ENCODE measurements around the gene ZBTB38.

ZBTB38 gene

DNA sequence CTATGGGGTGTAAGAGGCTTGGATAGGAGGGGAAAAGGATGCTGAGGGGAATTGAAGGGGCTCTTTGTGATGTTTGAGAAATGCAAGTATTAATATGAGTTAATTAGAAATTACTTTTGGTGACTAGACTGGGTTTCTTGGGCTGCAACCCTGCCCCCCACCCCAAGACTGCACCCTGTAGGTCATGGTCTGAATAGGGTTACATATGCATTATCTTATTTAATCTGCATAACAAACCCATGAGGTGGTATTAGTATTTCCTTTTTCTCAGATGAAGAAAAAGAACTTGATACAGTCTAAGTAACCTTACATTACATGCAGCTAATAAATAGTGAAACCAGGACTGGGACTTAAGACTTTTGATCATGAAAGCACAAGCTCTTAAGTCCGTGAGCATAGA is 5.6 kb upstream of the ZBTB38 start:
- no peaks in the 10 kb centered on the region for H3K9me3 Mint-ChIP-seq
- H3K27ac Mint-ChIP-seq (ENCODE audit: low read depth) = no peak overlapping the region
- no peak for ATAC-seq (replicated peaks; ENCODE audit: extremely low read depth, poor library complexity, severe bottlenecking)

DNA sequence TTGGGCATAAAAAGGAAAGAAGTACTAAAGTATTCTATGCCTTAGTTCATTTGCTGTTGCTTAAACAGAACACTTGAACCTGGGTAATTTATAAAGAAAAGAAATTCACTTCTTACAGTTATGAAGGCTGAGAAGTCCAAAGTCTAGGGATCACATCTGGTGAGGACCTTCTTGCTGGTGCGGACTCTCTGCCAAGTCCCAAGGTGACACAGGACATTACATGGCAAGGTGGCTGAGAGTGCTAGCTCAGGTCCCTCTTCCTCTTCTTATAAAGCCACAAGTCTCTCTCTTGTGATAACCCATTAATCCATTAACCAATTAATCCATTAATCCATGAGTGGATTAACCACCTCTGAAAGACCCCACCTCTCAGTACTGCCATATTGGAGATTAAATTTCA is 3.1 kb upstream of the ZBTB38 start:
- DNase-seq (ENCODE audit: low spot score in 2 of 2) (no peak), ATAC-seq (replicated peaks; ENCODE audit: extremely low read depth, poor library complexity, severe bottlenecking) (no peak)
- Mint-ChIP-seq H3K27ac (ENCODE audit: low read depth) (no peak overlapping the region), H3K36me3 (ENCODE audit: insufficient read depth) (no peaks in the 10 kb centered on the region), H3K9me3 (no peaks in the 10 kb centered on the region), H3K27me3 (no peaks in the 10 kb centered on the region), H3K4me1 (peaks cover 11% of the 10 kb centered on the region), H3K4me3 (no peak overlapping the region)

More for the DNA sequence above, 5.6 kb upstream of the ZBTB38 start:
- Mint-ChIP-seq H3K4me3 (no peak overlapping the region), H3K27me3 (no peaks in the 10 kb centered on the region), H3K36me3 (ENCODE audit: insufficient read depth) (no peaks in the 10 kb centered on the region), H3K4me1 (peaks cover 11% of the 10 kb centered on the region)
- DNase-seq (ENCODE audit: low spot score in 2 of 2) = no peak

DNA sequence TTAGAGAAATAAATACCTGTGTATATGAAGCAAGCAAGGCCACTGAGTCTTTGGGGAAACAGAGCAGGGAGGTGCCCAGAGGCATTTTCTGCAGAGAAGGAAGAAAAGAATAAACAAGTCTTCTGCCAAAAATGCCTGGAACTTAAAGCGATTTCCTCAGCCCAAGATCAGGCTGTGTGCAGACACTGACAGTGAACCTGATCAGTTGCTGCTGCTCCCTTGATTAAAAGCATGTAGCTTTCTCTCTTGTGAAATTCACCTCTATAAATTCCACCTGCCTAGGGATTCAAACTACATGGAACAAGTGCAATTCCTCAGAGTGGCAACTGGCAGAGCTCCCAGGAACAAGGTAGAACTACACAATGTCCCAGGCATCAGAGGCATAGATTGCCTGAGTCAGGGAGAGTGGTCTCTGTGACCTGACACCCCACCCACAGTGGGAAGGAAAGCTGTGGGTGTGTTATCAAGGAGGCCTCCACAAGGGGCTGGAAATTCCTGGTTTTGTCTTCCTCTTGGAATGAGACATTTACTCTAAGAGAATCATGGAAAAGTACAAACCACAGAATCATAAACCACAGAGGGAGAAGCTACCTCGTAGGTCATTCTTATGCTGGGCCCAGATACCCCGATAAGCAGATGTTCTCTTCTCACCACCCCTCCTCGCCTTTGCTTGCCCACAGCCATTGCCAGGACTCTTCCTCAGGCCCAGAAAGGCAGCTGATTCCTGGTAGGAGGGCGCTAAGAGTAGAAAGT is 1.8 kb upstream of the ZBTB38 start:
- H3K9me3 Mint-ChIP-seq = no peaks in the 10 kb centered on the region
- DNase-seq (ENCODE audit: low spot score in 2 of 2) (no peak), ATAC-seq (replicated peaks; ENCODE audit: extremely low read depth, poor library complexity, severe bottlenecking) (no peak)
- no peak overlapping the region for H3K27ac Mint-ChIP-seq (ENCODE audit: low read depth)
- no peaks in the 10 kb centered on the region for H3K36me3 Mint-ChIP-seq (ENCODE audit: insufficient read depth)
- H3K27me3 Mint-ChIP-seq = no peaks in the 10 kb centered on the region
- no peak overlapping the region for H3K4me3 Mint-ChIP-seq
- peaks cover 1% of the 10 kb centered on the region for H3K4me1 Mint-ChIP-seq

DNA sequence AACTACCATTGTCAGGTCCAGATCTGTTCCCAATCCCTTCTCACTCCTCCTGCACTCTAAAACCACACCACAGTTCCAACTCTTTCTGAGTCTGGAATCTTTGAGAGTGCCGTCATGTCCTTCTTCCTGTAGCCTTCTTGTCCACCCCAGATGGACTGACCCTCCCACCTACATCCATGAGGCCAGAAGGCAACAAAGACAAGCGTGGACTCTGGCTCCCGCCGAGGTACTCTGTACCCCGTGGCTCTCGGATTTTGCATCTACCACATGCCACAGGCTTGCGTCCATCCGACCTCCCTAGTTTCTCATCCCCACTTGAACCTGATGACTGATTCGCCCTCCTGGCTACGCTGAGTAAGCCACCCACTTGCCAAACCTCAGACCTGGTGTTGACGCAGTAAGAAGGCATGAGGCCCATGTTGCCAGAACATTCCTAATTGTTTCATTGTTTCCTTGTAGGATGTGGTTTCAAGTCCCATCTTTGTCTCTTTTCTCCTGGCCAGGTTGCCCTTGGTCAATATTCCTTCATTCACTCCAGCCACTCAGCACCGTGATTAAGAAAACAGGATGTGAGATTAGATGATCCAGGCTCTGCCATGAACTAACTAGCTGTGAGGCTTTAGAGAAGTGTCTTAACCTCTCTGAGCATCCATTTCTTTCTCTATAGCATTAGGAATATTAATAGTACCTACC is 1.1 kb upstream of the ZBTB38 start:
- H3K27ac Mint-ChIP-seq (ENCODE audit: low read depth) = no peak overlapping the region
- H3K4me1 Mint-ChIP-seq = no peaks in the 10 kb centered on the region
- H3K4me3 Mint-ChIP-seq = no peak overlapping the region
- no peak for DNase-seq (ENCODE audit: low spot score in 2 of 2)
- H3K36me3 Mint-ChIP-seq (ENCODE audit: insufficient read depth) = no peaks in the 10 kb centered on the region
- no peaks in the 10 kb centered on the region for H3K27me3 Mint-ChIP-seq
- no peaks in the 10 kb centered on the region for H3K9me3 Mint-ChIP-seq
- ATAC-seq (replicated peaks; ENCODE audit: extremely low read depth, poor library complexity, severe bottlenecking) = no peak

DNA sequence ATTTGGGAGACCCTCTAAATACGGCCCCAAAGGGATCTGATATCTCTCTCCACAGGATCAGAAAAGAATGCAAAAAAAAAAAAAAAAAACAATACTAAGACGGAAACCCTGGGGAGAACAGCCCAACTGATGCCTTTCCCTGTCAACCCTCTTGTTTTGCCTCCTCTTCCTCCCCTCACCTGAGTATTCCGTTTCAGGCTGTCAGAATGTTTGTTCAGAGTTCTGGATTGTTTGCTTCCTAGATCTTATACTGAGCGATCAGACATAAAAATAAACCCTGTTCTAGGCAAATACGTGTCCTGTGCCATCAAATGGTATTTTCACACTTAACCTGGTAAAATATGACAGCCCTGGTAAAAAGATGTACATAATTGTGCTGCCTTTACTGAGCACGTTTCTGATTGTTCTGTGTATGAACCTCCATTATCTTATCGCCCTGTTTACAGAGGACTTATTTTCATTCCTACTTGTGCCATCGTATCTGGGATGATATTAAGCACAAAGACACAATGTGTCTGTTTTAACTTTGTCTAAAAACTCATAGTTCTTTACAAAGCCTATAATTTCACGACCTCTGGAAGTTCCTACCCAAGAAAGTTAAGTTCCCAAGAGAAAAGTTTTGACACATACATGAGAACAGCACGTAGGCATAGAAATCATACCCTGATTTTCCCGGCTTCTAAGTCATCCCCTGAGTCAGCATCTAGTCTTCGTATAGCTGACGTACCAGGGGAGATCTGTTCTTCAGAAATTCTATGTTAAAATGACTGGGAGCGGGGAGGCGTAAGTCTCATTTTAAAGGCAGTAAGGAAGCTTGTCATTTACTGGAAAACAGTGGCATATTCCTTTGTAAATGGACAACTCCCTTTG is 856 bp downstream of the ZBTB38 start:
- ATAC-seq (replicated peaks; ENCODE audit: extremely low read depth, poor library complexity, severe bottlenecking) (no peak), DNase-seq (ENCODE audit: low spot score in 2 of 2) (no peak)
- Mint-ChIP-seq H3K27ac (ENCODE audit: low read depth) (no peak overlapping the region), H3K36me3 (ENCODE audit: insufficient read depth) (no peaks in the 10 kb centered on the region), H3K4me3 (no peak overlapping the region), H3K9me3 (no peaks in the 10 kb centered on the region), H3K27me3 (no peaks in the 10 kb centered on the region), H3K4me1 (no peaks in the 10 kb centered on the region)

DNA sequence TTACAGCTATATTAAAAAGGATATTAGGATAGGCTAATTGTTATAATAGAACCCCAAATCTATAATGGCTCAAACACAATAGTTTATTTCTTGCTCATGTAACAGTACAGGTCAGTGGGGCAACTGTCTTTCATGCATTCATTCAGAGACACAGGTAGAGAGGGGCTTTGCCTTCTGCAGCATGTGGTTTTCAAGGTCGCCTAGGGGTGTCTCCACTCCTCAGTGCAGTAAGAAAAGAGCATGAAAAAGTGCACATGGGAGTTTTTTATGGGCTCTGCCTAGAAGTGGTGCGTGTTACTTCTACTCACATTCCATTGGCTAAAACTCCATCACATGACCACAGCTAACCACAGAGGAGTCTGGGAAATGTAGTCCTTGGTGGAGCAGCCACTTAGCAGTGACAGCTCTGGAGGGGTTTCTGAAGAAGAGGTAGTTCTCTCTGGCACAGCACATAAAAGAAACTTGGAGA is 1.8 kb downstream of the ZBTB38 start:
- peak; percentile 100 for ATAC-seq (replicated peaks; ENCODE audit: extremely low read depth, poor library complexity, severe bottlenecking)
- no peaks in the 10 kb centered on the region for H3K36me3 Mint-ChIP-seq (ENCODE audit: insufficient read depth)
- H3K4me1 Mint-ChIP-seq = no peaks in the 10 kb centered on the region
- H3K27ac Mint-ChIP-seq (ENCODE audit: low read depth) = no peak overlapping the region
- H3K4me3 Mint-ChIP-seq = no peak overlapping the region
- no peaks in the 10 kb centered on the region for H3K9me3 Mint-ChIP-seq
- H3K27me3 Mint-ChIP-seq = no peaks in the 10 kb centered on the region
- peak; percentile 27 to 68 for DNase-seq (ENCODE audit: low spot score in 2 of 2)

DNA sequence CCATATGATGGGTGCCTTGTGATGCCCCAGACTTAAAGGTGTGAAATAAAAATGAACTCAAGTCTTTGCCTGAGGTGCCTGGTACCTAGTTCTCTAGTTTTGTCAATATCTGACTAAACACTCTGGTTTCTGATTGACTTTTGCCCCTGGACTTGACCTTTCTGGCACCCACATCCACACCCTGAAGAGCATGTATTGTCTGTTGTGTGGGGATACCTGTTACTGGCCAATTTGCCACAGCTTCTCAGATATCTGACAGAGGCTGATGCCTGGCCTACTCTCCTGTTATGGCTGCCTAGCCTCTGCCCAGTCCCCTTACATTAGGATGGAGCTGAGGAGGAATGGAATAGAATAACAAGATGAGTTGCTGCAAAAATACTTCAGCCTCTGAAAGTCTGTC is 3.6 kb downstream of the ZBTB38 start:
- no peak for DNase-seq (ENCODE audit: low spot score in 2 of 2)
- no peak for ATAC-seq (replicated peaks; ENCODE audit: extremely low read depth, poor library complexity, severe bottlenecking)
- Mint-ChIP-seq H3K27me3 (no peaks in the 10 kb centered on the region), H3K36me3 (ENCODE audit: insufficient read depth) (no peaks in the 10 kb centered on the region), H3K4me1 (peaks cover 18% of the 10 kb centered on the region), H3K9me3 (no peaks in the 10 kb centered on the region), H3K27ac (ENCODE audit: low read depth) (no peak overlapping the region), H3K4me3 (no peak overlapping the region)

DNA sequence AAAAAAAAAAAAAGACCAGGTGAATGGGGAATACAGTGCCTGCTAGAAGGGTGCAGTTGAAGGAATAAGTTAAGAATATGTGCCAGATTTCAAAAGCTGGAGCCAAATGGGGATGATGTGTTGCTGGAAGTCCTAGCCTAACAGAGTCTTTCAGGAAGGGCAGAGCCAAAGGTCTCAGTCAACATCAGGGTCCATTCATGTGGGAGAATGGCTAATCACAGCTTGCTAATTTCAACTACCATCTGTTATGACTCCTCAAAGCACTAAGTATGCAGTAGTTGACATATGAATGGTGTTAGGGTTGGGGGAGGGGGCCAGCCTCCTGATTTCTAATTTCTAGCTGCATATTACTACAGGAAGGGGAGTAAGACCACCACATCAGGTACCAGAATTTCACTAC is 4.4 kb downstream of the ZBTB38 start:
- Mint-ChIP-seq H3K36me3 (ENCODE audit: insufficient read depth) (no peaks in the 10 kb centered on the region), H3K4me3 (no peak overlapping the region), H3K27ac (ENCODE audit: low read depth) (no peak overlapping the region), H3K4me1 (peaks cover 20% of the 10 kb centered on the region), H3K9me3 (no peaks in the 10 kb centered on the region), H3K27me3 (no peaks in the 10 kb centered on the region)
- ATAC-seq (replicated peaks; ENCODE audit: extremely low read depth, poor library complexity, severe bottlenecking) (no peak), DNase-seq (ENCODE audit: low spot score in 2 of 2) (no peak)

DNA sequence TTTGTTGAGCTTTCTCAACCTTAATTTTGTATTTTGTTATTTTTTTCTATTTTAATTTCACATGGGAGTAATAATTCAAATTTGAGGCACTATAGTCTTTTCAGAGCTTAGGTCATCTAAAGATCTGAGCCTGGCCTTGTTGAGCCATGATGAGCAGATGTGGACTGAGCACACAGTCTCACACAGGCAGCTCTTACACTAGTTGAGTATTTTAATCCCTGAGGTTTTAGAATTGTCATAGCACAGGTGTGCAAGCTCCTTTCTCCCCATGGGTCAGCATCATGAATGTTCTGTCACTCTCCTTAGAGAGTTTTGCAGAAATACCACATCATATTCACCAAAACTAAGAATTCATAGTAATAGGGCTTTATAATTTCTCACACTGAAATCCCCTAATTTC is 4.9 kb downstream of the ZBTB38 start:
- Mint-ChIP-seq H3K4me1 (peaks cover 20% of the 10 kb centered on the region), H3K4me3 (no peak overlapping the region), H3K27me3 (no peaks in the 10 kb centered on the region), H3K9me3 (no peaks in the 10 kb centered on the region), H3K36me3 (ENCODE audit: insufficient read depth) (no peaks in the 10 kb centered on the region), H3K27ac (ENCODE audit: low read depth) (no peak overlapping the region)
- no peak for ATAC-seq (replicated peaks; ENCODE audit: extremely low read depth, poor library complexity, severe bottlenecking)
- DNase-seq (ENCODE audit: low spot score in 2 of 2) = no peak

DNA sequence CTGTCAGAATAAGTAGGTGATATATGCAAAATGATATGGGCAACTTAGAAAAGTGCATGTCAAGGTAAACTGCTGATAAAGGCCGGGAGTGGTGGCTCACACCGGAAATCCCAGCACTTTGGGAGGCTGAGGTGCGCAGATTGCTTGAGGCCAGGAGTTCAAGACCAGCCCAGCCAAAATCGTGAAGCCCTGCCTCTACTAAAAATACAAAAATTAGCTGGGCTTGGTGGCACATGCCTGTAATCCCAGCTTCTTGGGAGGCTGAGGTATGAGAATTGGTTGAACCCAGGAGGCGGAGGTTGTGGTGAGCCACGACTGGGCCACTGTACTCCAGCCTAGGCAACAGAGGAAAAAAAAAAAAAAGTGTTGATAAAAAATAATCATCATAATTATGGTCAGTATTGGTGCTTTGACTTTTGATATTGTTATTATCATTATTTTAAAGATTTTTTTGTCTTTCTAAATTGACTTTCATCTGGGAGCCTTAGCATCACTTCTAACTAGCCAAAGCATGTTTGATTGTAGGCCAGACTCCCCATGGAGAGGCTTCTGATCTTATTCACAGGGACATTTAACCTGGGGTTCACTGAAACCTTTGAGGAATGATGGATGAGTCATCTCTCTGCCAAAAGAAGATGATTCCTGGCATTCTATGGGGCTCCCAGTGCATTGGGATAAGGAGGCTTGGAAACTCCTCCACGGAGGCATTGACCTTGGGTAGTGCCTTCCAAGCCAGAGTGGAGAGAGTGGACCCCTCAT is 5.6 kb downstream of the ZBTB38 start:
- Mint-ChIP-seq H3K36me3 (ENCODE audit: insufficient read depth) (no peaks in the 10 kb centered on the region), H3K4me3 (no peak overlapping the region), H3K27me3 (no peaks in the 10 kb centered on the region), H3K4me1 (peaks cover 25% of the 10 kb centered on the region), H3K27ac (ENCODE audit: low read depth) (no peak overlapping the region), H3K9me3 (peaks cover 5% of the 10 kb centered on the region)
- no peak for ATAC-seq (replicated peaks; ENCODE audit: extremely low read depth, poor library complexity, severe bottlenecking)
- no peak for DNase-seq (ENCODE audit: low spot score in 2 of 2)

DNA sequence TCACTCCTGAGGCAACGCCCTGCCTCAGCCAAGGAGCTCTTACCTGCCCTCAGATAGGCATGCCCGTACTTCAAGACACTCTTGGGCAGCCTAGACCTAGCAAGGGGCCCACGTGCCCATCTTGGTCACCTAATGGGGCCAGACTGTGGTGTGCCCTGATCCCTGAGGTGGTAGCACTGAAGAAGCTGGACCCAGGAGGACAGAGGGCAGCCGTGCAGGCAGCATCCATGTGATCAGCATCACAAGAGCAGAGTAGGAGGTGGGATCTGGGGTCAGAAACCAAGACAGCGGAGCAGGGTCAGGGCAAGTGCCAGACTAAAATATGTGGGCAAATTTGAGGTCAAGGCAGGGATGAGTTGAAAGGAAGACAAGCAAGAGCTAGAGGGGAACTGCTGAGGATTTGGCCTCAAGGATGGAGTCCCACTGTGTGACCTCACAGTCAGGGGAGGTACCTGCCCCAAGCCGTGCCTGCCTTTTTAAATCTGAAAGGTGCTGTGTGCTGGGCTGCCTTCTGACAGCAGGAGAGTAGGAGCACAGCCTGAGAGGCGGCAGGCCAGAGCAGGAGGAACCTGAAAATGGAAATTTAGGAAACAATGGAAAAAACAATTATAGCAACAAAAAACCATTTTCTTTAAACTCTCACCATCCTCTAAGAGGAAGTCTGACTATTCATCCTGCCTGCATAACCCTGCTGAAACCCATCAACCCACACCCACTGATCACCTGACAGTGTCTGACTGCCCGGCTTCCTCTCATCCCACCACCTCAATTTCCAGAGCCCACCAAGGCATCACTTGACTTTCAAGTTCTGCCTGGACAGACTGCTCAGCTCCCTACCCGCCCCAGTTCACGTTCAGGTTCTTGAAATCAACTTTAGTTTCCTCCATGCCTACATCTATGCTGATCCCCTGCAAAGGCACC is 7.3 kb downstream of the ZBTB38 start:
- Mint-ChIP-seq H3K27ac (ENCODE audit: low read depth) (peak overlapping the region; percentile 7), H3K27me3 (no peaks in the 10 kb centered on the region), H3K4me3 (no peak overlapping the region), H3K4me1 (peaks cover 37% of the 10 kb centered on the region), H3K9me3 (peaks cover 6% of the 10 kb centered on the region), H3K36me3 (ENCODE audit: insufficient read depth) (no peaks in the 10 kb centered on the region)
- no peak for ATAC-seq (replicated peaks; ENCODE audit: extremely low read depth, poor library complexity, severe bottlenecking)
- DNase-seq (ENCODE audit: low spot score in 2 of 2) = no peak
